Activated T-helper 2 cell treated with anti-CD3 and anti-CD28 coated beads, Interferon-gamma antibody, Interleukin-2, Interleukin-4, amounts not matched to agents 10 μg/mL and 5 μg/mL and 100 μg/mL, durations not matched to agents 14 hours and 24 hours and 36 hours (primary cell): ENCODE data around the gene ECHDC3. TPM values are rescaled to one million over a fixed set of nuclear protein-coding genes. Genes with fewer than 3 reads are reported as not detected.

Experiments
- DNase-seq: peaks from one replicate; pipeline ENCODE4 v3.0.0; 2021; ENCODE audit warnings: low spot score
- H3K27ac Mint-ChIP-seq: one replicate; pipeline ENCODE4 v1.8.0; 2021; ENCODE audit warnings: mixed read lengths
- H3K27me3 Mint-ChIP-seq: one replicate; pipeline ENCODE4 v1.8.0; 2021; ENCODE audit warnings: low read depth, mixed read lengths
- H3K36me3 Mint-ChIP-seq: one replicate; pipeline ENCODE4 v1.8.0; 2021; ENCODE audit warnings: low read depth, mixed read lengths
- H3K4me1 Mint-ChIP-seq: one replicate; pipeline ENCODE4 v1.8.0; 2021; ENCODE audit warnings: low read depth, mixed read lengths
- H3K4me3 Mint-ChIP-seq: one replicate; pipeline ENCODE4 v1.8.0; 2021; ENCODE audit warnings: low read depth, mild to moderate bottlenecking, moderate library complexity, mixed read lengths
- H3K9me3 Mint-ChIP-seq: one replicate; pipeline ENCODE4 v1.8.0; 2021; ENCODE audit warnings: mixed read lengths
- intact Hi-C: fragments of 100-400 bp; cut with micrococcal nuclease; formaldehyde crosslinking; loops from one replicate; pipeline ENCODE4 v1.15.1; 2023
- total RNA-seq: library from RNA; stranded (reverse); gene quantifications from 2 replicates; pipeline ENCODE4 v1.2.3, GENCODE V29; 2022

ECHDC3 gene
- total RNA-seq, 1 donor from 2014 or later: not detected

DNA sequence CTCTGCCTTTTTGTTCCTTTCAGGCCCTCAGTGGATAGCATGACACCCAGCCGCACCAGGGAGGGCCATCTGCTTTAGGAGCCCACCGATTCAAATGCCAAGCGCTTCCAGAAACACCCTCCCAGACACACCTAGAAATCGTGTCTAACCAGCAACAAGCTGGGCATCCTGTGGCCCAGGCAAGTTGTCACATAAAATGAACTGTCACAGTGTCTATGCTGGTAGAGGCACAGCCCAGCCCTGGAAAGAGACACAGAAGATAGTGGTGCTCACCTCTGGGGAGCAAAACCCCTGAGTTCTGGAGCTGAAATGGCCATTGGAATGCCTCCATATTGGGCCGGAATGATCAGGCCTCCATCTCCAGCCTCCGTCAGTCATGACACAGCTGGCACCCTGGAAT lies 38.9 kb downstream of the ECHDC3 start:
- no peaks in the 10 kb centered on the region for H3K9me3 Mint-ChIP-seq
- H3K36me3 Mint-ChIP-seq: no peaks in the 10 kb centered on the region
- peaks cover 9% of the 10 kb centered on the region for H3K27me3 Mint-ChIP-seq
- intact Hi-C loops: no loop called here
- H3K4me3 Mint-ChIP-seq: no peak overlapping the region
- H3K27ac Mint-ChIP-seq: no peak overlapping the region
- DNase-seq: no peak
- peaks cover 4% of the 10 kb centered on the region for H3K4me1 Mint-ChIP-seq

DNA sequence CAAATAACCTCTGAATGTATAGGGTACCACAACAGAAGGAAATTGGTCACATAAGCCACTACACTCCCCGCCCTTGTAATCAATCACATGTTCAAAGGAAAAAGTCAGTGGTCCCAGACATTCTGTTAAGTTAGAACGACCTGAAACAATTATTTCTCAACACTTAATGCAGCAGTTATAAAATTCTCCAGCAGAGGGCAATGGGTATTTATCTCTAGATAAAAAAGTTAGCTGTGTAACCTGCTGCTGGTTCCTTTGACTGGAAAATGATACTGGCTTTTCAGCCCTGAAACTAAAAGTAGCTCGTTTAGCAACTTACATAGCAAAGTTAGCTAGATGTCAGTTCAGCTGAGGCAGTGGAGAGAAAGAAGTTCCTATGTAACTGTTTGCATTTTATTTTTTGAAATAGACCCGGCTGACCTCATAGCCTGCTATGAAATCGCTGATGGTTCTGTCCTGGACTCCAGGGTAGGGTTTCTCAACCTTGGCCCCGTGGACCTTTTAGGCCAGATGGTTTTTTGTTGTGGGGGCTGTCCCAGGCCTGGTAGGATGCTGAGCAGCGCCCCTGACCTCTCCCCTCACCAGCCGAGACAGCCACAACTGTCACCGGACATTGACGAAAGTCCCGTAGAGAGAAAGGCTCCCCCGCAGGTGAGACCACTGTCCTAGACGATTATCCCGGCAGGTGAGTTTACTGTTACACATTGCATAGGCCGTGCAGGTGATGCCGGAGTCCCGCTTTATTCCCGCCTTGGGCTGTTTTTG lies 40.8 kb downstream of the ECHDC3 start:
- H3K27ac Mint-ChIP-seq: no peak overlapping the region
- peaks cover 4% of the 10 kb centered on the region for H3K4me1 Mint-ChIP-seq
- no peak for DNase-seq
- no peaks in the 10 kb centered on the region for H3K9me3 Mint-ChIP-seq
- H3K4me3 Mint-ChIP-seq: no peak overlapping the region
- intact Hi-C loops: loop anchor here (2.0 kb wide), 1 partner anchor 204 kb away; no protein-coding TSS in a partner anchor
- H3K36me3 Mint-ChIP-seq: no peaks in the 10 kb centered on the region
- peaks cover 5% of the 10 kb centered on the region for H3K27me3 Mint-ChIP-seq

DNA sequence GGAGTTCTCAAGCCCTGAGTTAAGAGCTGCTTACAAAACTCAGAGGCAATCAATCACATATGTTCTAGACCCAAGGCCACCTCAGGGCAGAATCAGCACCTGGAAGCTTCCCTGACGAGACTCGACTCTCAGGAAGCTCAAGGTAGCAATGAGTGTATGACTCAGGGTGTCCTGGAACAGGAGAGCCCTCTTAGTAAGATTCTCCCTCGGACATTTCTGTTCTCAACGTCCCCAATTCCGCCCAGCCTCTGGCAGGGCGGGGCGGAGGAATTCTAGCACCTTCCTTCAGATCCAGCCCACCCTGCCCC lies 41.3 kb downstream of the ECHDC3 start:
- intact Hi-C loops: loop anchor here (2.0 kb wide), 1 partner anchor 203 kb away; no protein-coding TSS in a partner anchor
- Mint-ChIP-seq H3K4me1 (peaks cover 4% of the 10 kb centered on the region), H3K36me3 (no peaks in the 10 kb centered on the region), H3K4me3 (no peak overlapping the region), H3K9me3 (no peaks in the 10 kb centered on the region), H3K27ac (no peak overlapping the region), H3K27me3 (peaks cover 5% of the 10 kb centered on the region)
- DNase-seq: no peak

DNA sequence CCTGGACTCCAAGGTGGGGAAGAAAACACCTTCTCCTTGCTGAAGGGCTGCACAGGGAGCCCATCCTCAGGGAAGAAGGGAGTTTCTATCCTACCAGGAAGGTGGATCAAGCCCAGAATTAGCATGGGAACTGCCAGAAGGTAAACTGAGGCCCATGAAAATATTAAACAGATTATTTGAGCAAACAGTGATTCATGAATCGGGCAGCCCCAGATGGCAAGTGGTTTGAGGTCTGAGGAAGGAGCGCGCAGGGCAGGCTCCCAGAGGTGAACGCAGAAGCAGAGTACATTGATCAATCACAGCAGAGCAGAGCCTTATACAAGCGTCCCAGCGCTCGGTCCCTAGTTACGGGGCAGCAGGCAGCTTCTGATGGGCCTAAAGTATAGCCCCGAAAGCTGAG lies 45.2 kb downstream of the ECHDC3 start:
- H3K4me3 Mint-ChIP-seq: no peak overlapping the region
- DNase-seq: no peak
- H3K4me1 Mint-ChIP-seq: peaks cover 4% of the 10 kb centered on the region
- H3K36me3 Mint-ChIP-seq: no peaks in the 10 kb centered on the region
- no peak overlapping the region for H3K27ac Mint-ChIP-seq
- H3K27me3 Mint-ChIP-seq: peaks cover 5% of the 10 kb centered on the region
- intact Hi-C loops: no loop called here
- no peaks in the 10 kb centered on the region for H3K9me3 Mint-ChIP-seq

DNA sequence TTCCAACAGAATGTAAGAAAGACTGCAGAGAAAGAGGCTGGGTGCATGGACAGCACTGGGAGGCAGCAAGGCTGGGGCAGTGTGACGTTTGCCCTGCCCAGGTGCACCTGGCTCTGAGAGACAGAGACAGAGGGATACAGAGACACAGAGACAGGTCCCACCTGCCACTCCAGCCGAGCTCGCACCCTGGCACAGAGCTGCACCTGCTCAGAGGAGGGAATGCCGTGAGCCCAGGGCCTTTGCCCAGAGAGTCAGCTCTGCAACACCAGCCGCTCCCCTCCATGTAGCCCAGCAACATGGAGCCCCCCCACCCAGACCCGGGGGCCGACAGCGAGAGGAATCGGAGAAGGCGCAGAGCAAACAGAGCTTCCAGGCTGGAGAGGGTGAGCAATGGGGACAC lies 45.7 kb downstream of the ECHDC3 start:
- peaks cover 1% of the 10 kb centered on the region for H3K4me1 Mint-ChIP-seq
- H3K36me3 Mint-ChIP-seq: no peaks in the 10 kb centered on the region
- H3K4me3 Mint-ChIP-seq: no peak overlapping the region
- H3K27ac Mint-ChIP-seq: no peak overlapping the region
- H3K27me3 Mint-ChIP-seq: peaks cover 3% of the 10 kb centered on the region
- no peaks in the 10 kb centered on the region for H3K9me3 Mint-ChIP-seq
- DNase-seq: no peak
- intact Hi-C loops: no loop called here

DNA sequence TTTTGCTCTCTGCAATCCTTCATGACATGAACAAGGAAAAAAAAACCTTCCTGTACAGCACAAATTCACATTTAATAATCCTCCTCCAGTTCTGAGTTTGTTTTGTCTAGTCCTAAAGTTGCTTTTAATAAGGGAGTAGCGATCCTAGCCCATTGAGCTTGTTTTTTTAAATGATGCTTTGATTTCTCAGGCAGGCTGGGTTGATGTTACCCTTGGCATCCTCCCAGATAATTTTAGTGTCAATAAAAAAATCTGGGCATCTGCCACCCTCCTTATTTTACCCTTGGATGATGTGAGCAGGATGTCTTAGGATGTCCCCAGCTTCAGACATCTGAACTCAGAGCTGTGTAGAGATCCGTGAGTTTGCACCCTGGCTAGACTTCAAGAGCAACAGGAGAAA lies 47.1 kb downstream of the ECHDC3 start:
- Mint-ChIP-seq H3K4me1 (no peaks in the 10 kb centered on the region), H3K4me3 (no peak overlapping the region), H3K9me3 (no peaks in the 10 kb centered on the region), H3K36me3 (no peaks in the 10 kb centered on the region), H3K27ac (no peak overlapping the region), H3K27me3 (peaks cover 3% of the 10 kb centered on the region)
- no peak for DNase-seq
- intact Hi-C loops: no loop called here

DNA sequence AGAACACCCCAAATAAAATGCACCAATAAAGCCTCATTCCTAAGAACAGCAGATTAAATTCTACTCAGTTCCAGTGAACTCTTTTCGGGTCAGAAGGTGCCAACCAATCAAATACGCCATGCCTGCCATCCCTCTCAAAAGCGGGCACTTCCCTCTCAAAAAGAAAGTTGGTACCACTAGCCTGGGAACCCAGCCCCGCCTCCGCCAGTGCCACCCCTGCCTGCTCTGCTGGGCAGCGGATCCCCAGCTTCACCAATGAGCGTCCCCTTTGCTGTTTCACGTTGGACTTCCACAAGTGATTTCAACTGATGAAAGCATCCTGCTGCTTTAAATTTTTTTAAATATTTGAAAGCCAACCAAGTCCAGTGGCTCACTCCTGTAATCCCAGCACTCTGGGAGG lies 47.8 kb downstream of the ECHDC3 start:
- Mint-ChIP-seq H3K4me1 (no peaks in the 10 kb centered on the region), H3K9me3 (no peaks in the 10 kb centered on the region), H3K4me3 (no peak overlapping the region), H3K27ac (no peak overlapping the region), H3K36me3 (no peaks in the 10 kb centered on the region), H3K27me3 (peaks cover 3% of the 10 kb centered on the region)
- DNase-seq: no peak
- intact Hi-C loops: no loop called here

DNA sequence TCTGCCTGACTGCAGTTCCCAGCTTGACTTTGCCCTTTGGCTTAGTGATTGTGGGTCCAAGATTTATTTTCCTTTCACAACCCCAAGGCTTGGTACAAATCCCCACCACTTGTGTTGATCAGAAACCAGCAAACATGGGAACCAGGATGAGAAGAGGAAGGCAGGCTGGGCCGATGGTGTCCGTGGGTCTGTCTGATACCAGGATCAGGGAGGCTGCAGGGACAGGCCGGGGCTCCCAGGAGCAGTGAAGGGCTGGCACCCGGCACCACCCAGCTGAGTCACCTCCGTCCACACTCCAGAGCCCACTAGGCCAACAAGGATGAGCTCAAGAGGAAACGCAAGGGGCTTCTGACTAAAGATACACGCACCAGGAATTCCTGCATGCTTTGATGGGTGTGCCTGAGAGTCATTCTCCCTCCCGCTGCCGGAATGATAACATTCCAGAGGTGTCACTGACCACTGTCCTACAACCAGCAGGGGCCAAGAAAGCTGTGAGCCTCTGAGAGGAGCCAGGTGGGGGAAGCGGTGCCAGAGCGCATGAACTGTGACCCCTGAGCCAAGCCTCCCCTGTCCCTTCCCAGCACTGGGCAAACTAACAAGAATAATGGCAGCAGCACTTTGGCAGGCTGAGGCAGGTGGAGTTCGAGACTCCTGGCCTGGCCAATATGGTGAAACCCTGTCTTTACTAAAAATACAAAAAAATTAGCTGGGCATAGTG lies 51.7 kb downstream of the ECHDC3 start:
- Mint-ChIP-seq H3K9me3 (peaks cover 4% of the 10 kb centered on the region), H3K4me1 (no peaks in the 10 kb centered on the region), H3K27ac (no peak overlapping the region), H3K27me3 (no peaks in the 10 kb centered on the region), H3K36me3 (no peaks in the 10 kb centered on the region), H3K4me3 (no peak overlapping the region)
- intact Hi-C loops: no loop called here
- no peak for DNase-seq

DNA sequence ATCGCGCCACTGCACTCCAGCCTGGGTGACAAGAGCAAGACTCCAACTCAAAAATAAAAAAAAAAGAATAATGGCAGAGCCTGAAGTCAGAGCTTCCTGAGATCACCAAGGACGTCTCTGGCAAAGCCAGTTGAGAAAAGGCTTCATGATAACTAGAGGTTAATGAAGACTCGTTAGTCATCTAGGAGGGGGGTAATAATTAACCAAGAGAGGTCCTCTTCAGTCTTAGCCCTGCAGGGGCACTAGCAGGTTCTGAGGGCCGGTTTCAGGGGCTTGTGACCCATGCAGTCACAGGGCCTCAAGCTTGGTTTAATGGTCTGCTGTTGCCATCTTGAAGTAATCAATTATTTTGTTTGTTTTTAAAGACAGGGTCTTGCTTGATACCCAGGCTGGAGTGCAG lies 52.4 kb downstream of the ECHDC3 start:
- no peaks in the 10 kb centered on the region for H3K27me3 Mint-ChIP-seq
- no peaks in the 10 kb centered on the region for H3K36me3 Mint-ChIP-seq
- intact Hi-C loops: no loop called here
- no peak overlapping the region for H3K4me3 Mint-ChIP-seq
- no peaks in the 10 kb centered on the region for H3K4me1 Mint-ChIP-seq
- H3K27ac Mint-ChIP-seq: no peak overlapping the region
- peaks cover 4% of the 10 kb centered on the region for H3K9me3 Mint-ChIP-seq
- DNase-seq: no peak

DNA sequence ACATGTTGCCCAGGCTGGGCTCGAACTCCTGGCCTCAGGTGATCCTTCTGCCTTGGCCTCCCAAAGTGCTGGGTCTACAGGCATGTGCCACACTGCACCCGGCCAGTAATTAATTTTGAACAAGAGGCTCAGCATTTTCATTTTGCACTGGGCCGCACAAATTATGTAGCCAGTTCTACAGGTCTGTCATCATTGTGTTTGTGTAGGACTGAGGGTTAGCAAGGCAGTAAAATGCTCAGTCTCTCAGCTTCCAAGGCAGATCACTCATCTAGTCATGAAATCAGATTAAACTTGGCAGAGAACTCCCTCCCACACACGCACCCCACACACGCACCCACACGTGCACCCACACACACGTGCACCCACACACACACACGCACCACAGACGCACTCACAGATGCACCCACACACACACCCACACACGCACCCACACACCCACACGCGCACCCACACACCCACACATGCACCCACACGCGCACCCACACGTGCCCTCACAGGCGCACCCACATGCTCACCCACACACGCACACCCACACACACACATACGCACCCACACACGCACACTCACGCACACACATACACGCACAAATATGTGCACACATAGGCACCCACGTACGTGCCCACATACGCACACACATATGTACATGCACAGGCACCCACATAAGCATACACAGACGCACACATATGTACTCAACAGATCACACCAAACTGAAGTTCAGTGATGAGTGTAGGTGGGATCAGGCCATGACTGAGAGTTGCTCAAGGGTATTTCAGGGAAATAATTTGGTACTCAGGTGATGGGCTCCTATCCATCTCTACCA lies 53.1 kb downstream of the ECHDC3 start:
- H3K4me3 Mint-ChIP-seq: no peak overlapping the region
- H3K4me1 Mint-ChIP-seq: no peaks in the 10 kb centered on the region
- no peak for DNase-seq
- H3K27me3 Mint-ChIP-seq: no peaks in the 10 kb centered on the region
- peak overlapping the region; percentile 10 for H3K27ac Mint-ChIP-seq
- intact Hi-C loops: no loop called here
- peaks cover 4% of the 10 kb centered on the region for H3K9me3 Mint-ChIP-seq
- no peaks in the 10 kb centered on the region for H3K36me3 Mint-ChIP-seq

DNA sequence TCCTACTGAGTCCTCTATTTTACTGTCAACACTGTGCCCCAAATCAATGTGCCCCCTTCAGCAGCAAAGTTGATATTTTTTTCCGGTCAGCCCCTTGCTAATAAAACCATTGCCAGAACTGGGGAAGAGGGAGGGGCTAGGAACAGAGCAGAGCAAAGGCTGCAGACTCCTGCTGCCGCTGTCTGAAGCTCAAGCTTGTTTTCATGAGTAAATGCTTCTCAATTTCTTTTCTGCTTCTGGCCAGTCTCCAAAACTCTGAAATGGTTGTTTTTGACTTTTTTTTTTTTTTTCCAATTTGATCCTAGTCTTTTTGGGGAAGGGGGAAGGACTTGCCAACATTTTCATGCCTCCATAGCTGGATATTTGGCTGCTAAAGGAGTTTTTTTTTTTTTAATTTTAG lies 54.3 kb downstream of the ECHDC3 start:
- H3K9me3 Mint-ChIP-seq: peaks cover 4% of the 10 kb centered on the region

DNA sequence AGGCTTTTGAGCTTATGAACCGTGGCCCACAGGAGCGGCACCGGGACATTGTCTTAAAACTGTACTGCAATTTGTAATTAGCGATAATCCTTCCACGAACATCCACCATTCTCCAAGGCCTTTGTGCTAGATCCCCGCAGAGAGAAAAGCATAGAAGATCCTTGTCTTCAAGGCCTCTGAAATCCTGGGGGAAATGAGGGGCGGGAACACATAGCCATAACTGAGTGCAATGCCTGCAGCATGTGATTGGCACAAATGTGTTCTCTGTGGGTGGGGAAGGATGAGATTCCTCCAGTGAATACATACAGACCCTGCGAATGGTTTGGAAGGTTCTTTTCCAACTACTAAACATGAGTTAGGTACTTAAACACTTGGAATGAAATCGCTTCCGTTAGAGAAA lies 55.1 kb downstream of the ECHDC3 start:
- Mint-ChIP-seq H3K9me3 (peaks cover 4% of the 10 kb centered on the region), H3K4me1 (no peaks in the 10 kb centered on the region), H3K27me3 (no peaks in the 10 kb centered on the region), H3K4me3 (no peak overlapping the region), H3K27ac (no peak overlapping the region), H3K36me3 (no peaks in the 10 kb centered on the region)
- no peak for DNase-seq
- intact Hi-C loops: no loop called here

More for the DNA sequence above, 54.3 kb downstream of the ECHDC3 start:
- Mint-ChIP-seq H3K36me3 (no peaks in the 10 kb centered on the region), H3K4me3 (no peak overlapping the region), H3K27ac (no peak overlapping the region), H3K27me3 (no peaks in the 10 kb centered on the region), H3K4me1 (no peaks in the 10 kb centered on the region)
- no peak for DNase-seq
- intact Hi-C loops: no loop called here
